H9 (cell line): ENCODE data around the gene FARSB. TPM values are rescaled to one million over a fixed set of nuclear protein-coding genes. Genes with fewer than 3 reads are reported as not detected.

Experiments
- DNase-seq: peaks from one replicate; pipeline ENCODE4 v3.0.0-alpha.2; 2017
- H2AFZ ChIP-seq: one replicate; pipeline ENCODE4 v1.6.1; 2013; ENCODE audit warnings: mild to moderate bottlenecking, low read length, control low read depth, moderate library complexity
- H2AK5ac ChIP-seq: 2 replicates; pipeline ENCODE4 v1.6.1; 2013; ENCODE audit warnings: low read length, control low read depth, mixed read lengths; ENCODE audit not compliant: insufficient read length
- H2BK120ac ChIP-seq: one replicate; pipeline ENCODE4 v1.6.1; 2013; ENCODE audit warnings: low read depth, mild to moderate bottlenecking, low read length, control low read depth, inconsistent platforms; ENCODE audit not compliant: poor library complexity, severe bottlenecking
- H2BK12ac ChIP-seq: 2 replicates; pipeline ENCODE4 v1.6.1; 2013; ENCODE audit warnings: low read length, control low read depth, mixed read lengths, low read depth; ENCODE audit not compliant: insufficient read length
- H2BK15ac ChIP-seq: 2 replicates; pipeline ENCODE4 v1.6.1; 2013; ENCODE audit warnings: low read depth, low read length, control low read depth
- H2BK20ac ChIP-seq: one replicate; pipeline ENCODE4 v1.6.1; 2013; ENCODE audit warnings: low read depth, mild to moderate bottlenecking, low read length, control low read depth, inconsistent platforms; ENCODE audit not compliant: poor library complexity, severe bottlenecking
- H2BK5ac ChIP-seq: 2 replicates; pipeline ENCODE4 v1.6.1; 2013; ENCODE audit warnings: low read length, control low read depth, mixed read lengths; ENCODE audit not compliant: insufficient read length
- H3K14ac ChIP-seq: 2 replicates; pipeline ENCODE4 v1.6.1; 2013; ENCODE audit warnings: low read length, control low read depth; ENCODE audit not compliant: insufficient read depth
- H3K18ac ChIP-seq: 2 replicates; pipeline ENCODE4 v1.6.1; 2013; ENCODE audit warnings: low read depth, mild to moderate bottlenecking, mixed read lengths, low read length, control low read depth; ENCODE audit not compliant: insufficient read length
- H3K23ac ChIP-seq: 2 replicates; pipeline ENCODE4 v1.6.1; 2013; ENCODE audit warnings: low read length, control low read depth, mixed read lengths, low read depth; ENCODE audit not compliant: insufficient read length
- H3K23me2 ChIP-seq: 2 replicates; pipeline ENCODE4 v1.6.1; 2013; ENCODE audit warnings: low read depth, mild to moderate bottlenecking, mixed read lengths, low read length, control low read depth; ENCODE audit not compliant: insufficient read length, poor library complexity, severe bottlenecking
- H3K27ac ChIP-seq: 2 replicates; pipeline ENCODE4 v1.5.1; 2013; ENCODE audit warnings: low read length, control low read depth, mixed read lengths, low read depth; ENCODE audit not compliant: insufficient read length
- H3K27me3 ChIP-seq: 2 replicates; pipeline ENCODE4 v1.6.1; 2013; ENCODE audit warnings: low read length, control low read depth, inconsistent platforms; ENCODE audit not compliant: insufficient read depth
- H3K4ac ChIP-seq: 2 replicates; pipeline ENCODE4 v1.6.1; 2013; ENCODE audit warnings: low read depth, mild to moderate bottlenecking, control low read depth, inconsistent platforms, low read length, moderate library complexity
- H3K4me1 ChIP-seq: 2 replicates; pipeline ENCODE4 v1.6.1; 2013; ENCODE audit warnings: low read length, control low read depth, inconsistent platforms; ENCODE audit not compliant: insufficient read depth
- H3K4me2 ChIP-seq: 2 replicates; pipeline ENCODE4 v1.6.1; 2013; ENCODE audit warnings: low read length, control low read depth, mixed read lengths; ENCODE audit not compliant: insufficient read length, insufficient read depth
- H3K56ac ChIP-seq: 2 replicates; pipeline ENCODE4 v1.6.1; 2013; ENCODE audit warnings: low read depth, mild to moderate bottlenecking, mixed read lengths, low read length, control low read depth; ENCODE audit not compliant: insufficient read length
- H3K79me1 ChIP-seq: 2 replicates; pipeline ENCODE4 v1.6.1; 2013; ENCODE audit warnings: low read depth, mild to moderate bottlenecking, moderate library complexity, low read length, control low read depth, inconsistent platforms; ENCODE audit not compliant: insufficient read depth, poor library complexity, severe bottlenecking
- H3K79me2 ChIP-seq: 2 replicates; pipeline ENCODE4 v1.6.1; 2013; ENCODE audit warnings: low read length, control low read depth, inconsistent platforms; ENCODE audit not compliant: insufficient read depth
- H3K9ac ChIP-seq: 2 replicates; pipeline ENCODE4 v1.6.1; 2013; ENCODE audit warnings: low read length, control low read depth, mixed read lengths; ENCODE audit not compliant: insufficient read length; ENCODE audit errors: extremely low read depth
- H3K9me3 ChIP-seq: one replicate; pipeline ENCODE4 v1.6.1; 2013; ENCODE audit warnings: low read depth, low read length, inconsistent platforms; ENCODE audit not compliant: control insufficient read depth
- H3T11ph ChIP-seq: one replicate; pipeline ENCODE4 v1.6.1; 2013; ENCODE audit warnings: mild to moderate bottlenecking, low read length, control low read depth, inconsistent platforms
- H4K20me1 ChIP-seq: one replicate; pipeline ENCODE4 v1.6.1; 2013; ENCODE audit not compliant: control insufficient read depth, insufficient read length, insufficient read depth
- H4K5ac ChIP-seq: 2 replicates; pipeline ENCODE4 v1.6.1; 2013; ENCODE audit warnings: low read depth, mild to moderate bottlenecking, mixed read lengths, low read length, control low read depth; ENCODE audit not compliant: insufficient read length
- H4K8ac ChIP-seq: replicated peaks from 2 replicates; pipeline ENCODE4 v1.6.1; 2013; ENCODE audit warnings: low read length, control low read depth, mixed read lengths, low read depth; ENCODE audit not compliant: insufficient read length
- H4K91ac ChIP-seq: 2 replicates; pipeline ENCODE4 v1.6.1; 2013; ENCODE audit warnings: low read depth, mild to moderate bottlenecking, moderate library complexity, mixed read lengths, low read length, control low read depth; ENCODE audit not compliant: insufficient read length
- H3K27ac Mint-ChIP-seq, 3 experiments: 2 replicates in 2 of 3; 3 replicates in 1 of 3; pipeline ENCODE4 v1.8.0; 2020 to 2021; ENCODE audit warnings: mixed read lengths in 3 of 3, mild to moderate bottlenecking in 1 of 3, moderate library complexity in 1 of 3
- H3K27me3 Mint-ChIP-seq: 2 replicates; pipeline ENCODE4 v1.8.0; 2021; ENCODE audit warnings: low read depth, mild to moderate bottlenecking, moderate library complexity, mixed read lengths
- H3K36me3 Mint-ChIP-seq, 3 experiments: 2 replicates in 2 of 3; 3 replicates in 1 of 3; pipeline ENCODE4 v1.8.0; 2020 to 2021; ENCODE audit warnings: low read depth in 3 of 3, mixed read lengths in 3 of 3; ENCODE audit not compliant: insufficient read depth in 1 of 3
- H3K4me1 Mint-ChIP-seq, 2 experiments: 2 replicates each; pipeline ENCODE4 v1.8.0; 2020; ENCODE audit warnings: mixed read lengths in 2 of 2
- H3K4me3 Mint-ChIP-seq, 2 experiments: 2 replicates in 1 of 2; 3 replicates in 1 of 2; pipeline ENCODE4 v1.8.0; 2020 to 2021; ENCODE audit warnings: mild to moderate bottlenecking in 2 of 2, mixed read lengths in 2 of 2, moderate library complexity in 1 of 2
- H3K9me3 Mint-ChIP-seq, 2 experiments: 2 replicates in 1 of 2; 3 replicates in 1 of 2; pipeline ENCODE4 v1.8.0; 2020; ENCODE audit warnings: mild to moderate bottlenecking in 2 of 2, mixed read lengths in 2 of 2, moderate library complexity in 1 of 2
- CTCF ChIP-seq: fragments of 200-600 bp; sonication (generic); conservative IDR thresholded peaks from 3 replicates; pipeline ENCODE4 v1.8.0; 2021; ENCODE audit warnings: antibody characterized with exemption, mild to moderate bottlenecking
- total RNA-seq: library from RNA; stranded (reverse); gene quantifications from 2 replicates; pipeline ENCODE4 v1.2.1, GENCODE V29; 2021

FARSB gene
- total RNA-seq, 1 experiment from 2014 or later: 32.1 TPM

GRCh38 chr2:222653280-222653679 is 2.6 kb downstream of the FARSB start:
- Mint-ChIP-seq H3K4me3 (no peak overlapping the region; a peak in 1 of 5 replicates), H3K4me1 (peaks cover 11 to 17% of the 10 kb centered on the region in 2 experiments), H3K27me3 (no peaks in the 10 kb centered on the region), H3K36me3 (peaks cover 3 to 8% (median 5%) of the 10 kb centered on the region in 3 experiments; a peak in 4 of 7 replicates), H3K9me3 (no peaks in the 10 kb centered on the region; a peak in 1 of 5 replicates), H3K27ac (no peak overlapping the region)
- Histone ChIP-seq H3K9me3 (no peaks in the 10 kb centered on the region), H4K20me1 (no peaks in the 10 kb centered on the region), H2BK120ac (no peak overlapping the region), H3T11ph (no peak overlapping the region), H3K56ac (no peak overlapping the region), H2AFZ (no peak overlapping the region), H3K27ac (no peak overlapping the region), H4K5ac (no peak overlapping the region), H3K14ac (no peak overlapping the region), H3K9ac (no peak overlapping the region), H3K4me1 (no peaks in the 10 kb centered on the region; the same call in 1 of the 2 replicates), H3K23me2 (peaks cover 14% of the 10 kb centered on the region), H3K23ac (no peak overlapping the region), H2BK15ac (no peak overlapping the region), H4K8ac (no peak overlapping the region), H2AK5ac (no peak overlapping the region), H3K4ac (no peak overlapping the region), H4K91ac (no peak overlapping the region), H2BK20ac (no peak overlapping the region), H3K27me3 (no peaks in the 10 kb centered on the region), H3K18ac (no peak overlapping the region), H2BK5ac (no peak overlapping the region), H2BK12ac (no peak overlapping the region), H3K79me2 (peaks cover 17% of the 10 kb centered on the region; the same call in 1 of the 2 replicates), H3K79me1 (peaks cover 10% of the 10 kb centered on the region), H3K4me2 (no peak overlapping the region)
- no peak for TF ChIP-seq CTCF
- no peak for DNase-seq
